Peyer's patch (tissue), 4 donors: ENCODE results near the gene ATP13A4. TPM values are rescaled to one million over a fixed set of nuclear protein-coding genes. Genes with fewer than 3 reads are reported as not detected.

ENCODE experiments used
- DNase-seq, 3 donors: peaks; one replicate each; pipeline ENCODE4 v3.0.0-alpha.2; 2017 to 2019
- H3K27ac ChIP-seq, 4 donors: fragments of 200-600 bp; sonication (generic); one replicate each; pipeline ENCODE4 v1.5.1; 2016 to 2019
- H3K27me3 ChIP-seq, 2 donors: fragments of 200-600 bp; sonication (generic); one replicate each; pipeline ENCODE4 v1.5.1; 2019
- H3K36me3 ChIP-seq, 3 donors: fragments of 200-600 bp; sonication (generic); one replicate each; pipeline ENCODE4 v1.5.1; 2016 to 2019
- H3K4me1 ChIP-seq, 4 donors: fragments of 200-600 bp; sonication (generic); one replicate each; pipeline ENCODE4 v1.5.1; 2016 to 2019
- H3K4me3 ChIP-seq, 4 donors: fragments of 200-600 bp; sonication (generic); 1 replicate in 3 of 4; 2 replicates in 1 of 4; pipeline ENCODE4 v1.5.1; 2016 to 2019; ENCODE audit warnings: mild to moderate bottlenecking in 1 of 4
- H3K9me3 ChIP-seq, 4 donors: fragments of 200-600 bp; sonication (generic); one replicate each; pipeline ENCODE4 v1.5.1; 2016 to 2019; ENCODE audit warnings: mild to moderate bottlenecking in 1 of 4
- CTCF ChIP-seq, 6 experiments: fragments of 450-650 bp in 4 of 6; fragments of 200-600 bp in 2 of 6; sonication (generic) in 1 of 6; IDR thresholded peaks; one replicate each; pipeline ENCODE4 v1.5.1; 2017 to 2019; ENCODE audit warnings: antibody characterized with exemption in 6 of 6, mild to moderate bottlenecking in 3 of 6, moderate library complexity in 1 of 6
- POLR2A ChIP-seq, 2 donors: fragments of 450-650 bp; IDR thresholded peaks; one replicate each; pipeline ENCODE4 v1.5.1; 2017; ENCODE audit warnings: antibody characterized with exemption in 2 of 2, mild to moderate bottlenecking in 2 of 2, moderate library complexity in 2 of 2
- total RNA-seq, 4 donors: library from RNA; depleted of rRNA; stranded (reverse); fragments of >200 nt; gene quantifications; one replicate each; pipeline ENCODE4 v1.1.0, GENCODE V29; 2016

Gene ATP13A4
- total RNA-seq, 4 donors from 2014 or later = 0.47 to 2.1 (median 1.1) TPM; not detected in 1

GRCh38 chr3:193388361-193388760 lies 166.3 kb downstream of the ATP13A4 start:
- TF ChIP-seq CTCF (IDR thresholded peaks at IDR 0.05) (no peak), POLR2A (IDR thresholded peaks at IDR 0.05) (no peak)
- DNase-seq = no peak
- Histone ChIP-seq H3K27ac (no peak overlapping the region), H3K4me3 (no peak overlapping the region), H3K36me3 (no peaks in the 10 kb centered on the region), H3K9me3 (no peaks in the 10 kb centered on the region), H3K4me1 (no peaks in the 10 kb centered on the region), H3K27me3 (no peaks in the 10 kb centered on the region)

GRCh38 chr3:193387596-193387995 lies 167.1 kb downstream of the ATP13A4 start:
- no peak overlapping the region for H3K4me3 ChIP-seq
- DNase-seq = no peak
- H3K36me3 ChIP-seq = no peaks in the 10 kb centered on the region
- no peaks in the 10 kb centered on the region for H3K27me3 ChIP-seq
- no peak for TF ChIP-seq POLR2A (IDR thresholded peaks at IDR 0.05)
- TF ChIP-seq CTCF (IDR thresholded peaks at IDR 0.05) = no peak
- H3K4me1 ChIP-seq = no peaks in the 10 kb centered on the region
- no peaks in the 10 kb centered on the region for H3K9me3 ChIP-seq
- no peak overlapping the region for H3K27ac ChIP-seq

- H3K4me1 ChIP-seq = no peaks in the 10 kb centered on the region
- H3K27ac ChIP-seq = no peak within 1 kb of the TSS
- no peaks in the 10 kb centered on the region for H3K36me3 ChIP-seq
- TF ChIP-seq CTCF (IDR thresholded peaks at IDR 0.05) = no peak
- no peak for TF ChIP-seq POLR2A (IDR thresholded peaks at IDR 0.05)
- H3K4me3 ChIP-seq = no peak within 1 kb of the TSS
- no peak for DNase-seq
- H3K9me3 ChIP-seq = no peaks in the 10 kb centered on the region
- no peaks in the 10 kb centered on the region for H3K27me3 ChIP-seq
Measured at GRCh38 chr3:193378706-193379105, 176.0 kb downstream of the ATP13A4 start, which contains the start of gene ATP13A5. ATP13A5 (minus strand) TSS chr3:193378753; CDS start chr3:193378725, 28 bp downstream.

- no peak overlapping the region for H3K4me3 ChIP-seq
- TF ChIP-seq CTCF (IDR thresholded peaks at IDR 0.05) (no peak), POLR2A (IDR thresholded peaks at IDR 0.05) (no peak)
- H3K27ac ChIP-seq = no peak overlapping the region
- H3K36me3 ChIP-seq = no peaks in the 10 kb centered on the region
- no peak for DNase-seq
- H3K4me1 ChIP-seq = no peaks in the 10 kb centered on the region
- H3K27me3 ChIP-seq = no peaks in the 10 kb centered on the region
- no peaks in the 10 kb centered on the region for H3K9me3 ChIP-seq
Measured at GRCh38 chr3:193377591-193377990, 177.1 kb downstream of the ATP13A4 start.

- no peaks in the 10 kb centered on the region for H3K9me3 ChIP-seq
- TF ChIP-seq POLR2A (IDR thresholded peaks at IDR 0.05) (no peak), CTCF (IDR thresholded peaks at IDR 0.05) (no peak)
- no peak for DNase-seq
Measured at GRCh38 chr3:193375614-193376013, 179.1 kb downstream of the ATP13A4 start.

GRCh38 chr3:193372783-193373182 lies 181.9 kb downstream of the ATP13A4 start:
- DNase-seq = no peak
- no peaks in the 10 kb centered on the region for H3K4me1 ChIP-seq
- no peak overlapping the region for H3K27ac ChIP-seq
- no peaks in the 10 kb centered on the region for H3K27me3 ChIP-seq
- no peak overlapping the region for H3K4me3 ChIP-seq
- TF ChIP-seq POLR2A (IDR thresholded peaks at IDR 0.05) (no peak), CTCF (IDR thresholded peaks at IDR 0.05) (no peak)
- no peaks in the 10 kb centered on the region for H3K9me3 ChIP-seq
- H3K36me3 ChIP-seq = no peaks in the 10 kb centered on the region

More at GRCh38 chr3:193375614-193376013, 179.1 kb downstream of the ATP13A4 start:
- H3K4me1 ChIP-seq = no peaks in the 10 kb centered on the region
- no peaks in the 10 kb centered on the region for H3K27me3 ChIP-seq
- no peaks in the 10 kb centered on the region for H3K36me3 ChIP-seq
- no peak overlapping the region for H3K4me3 ChIP-seq
- H3K27ac ChIP-seq = no peak overlapping the region
